SK-N-MC (cell line): ENCODE measurements around the gene CAMTA1.

Experiments used
- EZH2 ChIP-seq: fragments of 200-600 bp; sonication (generic); IDR thresholded peaks from one replicate; pipeline ENCODE4 v1.6.1; 2017; ENCODE audit warnings: antibody characterized with exemption
- FOXP2 ChIP-seq: optimal IDR thresholded peaks from 2 replicates; pipeline ENCODE3; 2011; ENCODE audit warnings: mild to moderate bottlenecking, moderate library complexity; ENCODE audit not compliant: insufficient read depth; ENCODE audit errors: extremely low read length, control extremely low read depth
- POLR2AphosphoS5 ChIP-seq: IDR thresholded peaks from 2 replicates; pipeline ENCODE4 v1.6.1; 2012; ENCODE audit warnings: mild to moderate bottlenecking, low read depth, low read length, borderline replicate concordance

DNA sequence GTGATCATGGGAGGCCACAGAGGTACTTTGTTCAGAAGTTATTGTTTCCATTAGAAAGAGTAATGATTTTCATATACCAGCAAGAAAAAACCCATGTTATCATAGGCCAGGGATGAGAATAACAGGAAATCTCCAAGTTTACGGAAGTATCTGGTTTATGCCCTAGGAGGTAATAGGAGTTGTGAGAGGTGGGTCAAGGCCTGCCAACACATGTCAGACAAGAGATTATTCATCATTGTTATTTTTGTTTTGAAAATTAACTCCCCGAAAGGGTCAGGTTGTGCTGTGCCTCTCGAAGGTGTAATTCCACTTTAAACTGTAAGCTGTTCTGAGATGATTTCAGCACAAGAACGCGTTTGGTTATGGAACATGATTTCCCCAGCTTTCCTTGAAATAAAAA, 218.4 kb downstream of the CAMTA1 start:
- TF ChIP-seq EZH2, result no peak
- TF ChIP-seq POLR2AphosphoS5, result no peak
- no peak for TF ChIP-seq FOXP2
